ENCODE results near the gene SELPLG. TPM values are rescaled to one million over a fixed set of nuclear protein-coding genes. Genes with fewer than 3 reads are reported as not detected.
"Not testable (repeated sequence)": the region's sequence is repeated elsewhere in the genome, so short reads cannot be mapped to it uniquely, and the experiment has no call there.

The SELPLG gene
- total and polyA plus RNA-seq, 11 donors: 1.0 to 26.7 (median 4.0) TPM

- DNase-seq (peak in 3 of 5 donors; percentile 52 to 67 (median 59)), ATAC-seq (peak; percentile 74 to 83 (median 76))
- peaks cover 0 to 91% (median 70%) of the 10 kb centered on the region in 9 donors for H3K36me3 ChIP-seq
- peak overlapping the region; percentile 2 to 90 (median 57) for H3K27ac ChIP-seq
- 53 to 65% (median 59%) methylated on average over 9 of the region's 9 CpGs for WGBS, 4 donors
- H3K4me3 ChIP-seq; H3K9me3 ChIP-seq; intact Hi-C loops (cut with DNase I); H3K27me3 ChIP-seq: not testable (repeated sequence)
- TF ChIP-seq, protein P1, sequence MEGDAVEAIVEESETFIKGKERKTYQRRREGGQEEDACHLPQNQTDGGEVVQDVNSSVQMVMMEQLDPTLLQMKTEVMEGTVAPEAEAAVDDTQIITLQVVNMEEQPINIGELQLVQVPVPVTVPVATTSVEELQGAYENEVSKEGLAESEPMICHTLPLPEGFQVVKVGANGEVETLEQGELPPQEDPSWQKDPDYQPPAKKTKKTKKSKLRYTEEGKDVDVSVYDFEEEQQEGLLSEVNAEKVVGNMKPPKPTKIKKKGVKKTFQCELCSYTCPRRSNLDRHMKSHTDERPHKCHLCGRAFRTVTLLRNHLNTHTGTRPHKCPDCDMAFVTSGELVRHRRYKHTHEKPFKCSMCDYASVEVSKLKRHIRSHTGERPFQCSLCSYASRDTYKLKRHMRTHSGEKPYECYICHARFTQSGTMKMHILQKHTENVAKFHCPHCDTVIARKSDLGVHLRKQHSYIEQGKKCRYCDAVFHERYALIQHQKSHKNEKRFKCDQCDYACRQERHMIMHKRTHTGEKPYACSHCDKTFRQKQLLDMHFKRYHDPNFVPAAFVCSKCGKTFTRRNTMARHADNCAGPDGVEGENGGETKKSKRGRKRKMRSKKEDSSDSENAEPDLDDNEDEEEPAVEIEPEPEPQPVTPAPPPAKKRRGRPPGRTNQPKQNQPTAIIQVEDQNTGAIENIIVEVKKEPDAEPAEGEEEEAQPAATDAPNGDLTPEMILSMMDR (IDR thresholded peaks at IDR 0.05): peak in 1 of 12 donors; percentile 5
- H3K4me1 ChIP-seq: peaks cover 0 to 54% (median 12%) of the 10 kb centered on the region in 12 donors
These were observed 20.9 kb upstream of the SELPLG start for GRCh38 chr12:108654622-108655021.

DNA sequence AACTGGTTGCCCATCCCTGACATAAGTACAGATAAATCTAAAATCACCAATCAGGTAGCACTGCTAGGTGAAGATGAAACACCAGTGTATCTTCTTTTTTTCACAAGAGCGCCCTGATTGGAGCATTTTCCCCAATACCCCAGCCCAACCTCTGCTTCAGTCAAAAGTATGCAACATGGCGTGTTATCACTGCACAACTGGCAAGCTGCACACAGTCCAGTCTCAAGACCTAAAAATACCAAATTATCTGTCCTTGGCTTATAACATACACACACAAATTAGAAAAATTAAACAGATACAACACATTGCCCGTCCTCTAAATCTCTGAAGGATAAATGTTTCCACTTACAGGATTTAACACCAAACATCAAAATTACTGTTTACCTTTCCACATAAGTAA lies 20.2 kb upstream of the SELPLG start:
- H3K27me3 ChIP-seq: no peaks in the 10 kb centered on the region
- H3K4me1 ChIP-seq: peaks cover 0 to 60% (median 17%) of the 10 kb centered on the region in 12 donors
- TF ChIP-seq, protein P1 (IDR thresholded peaks at IDR 0.05): no peak
- no peak for TF ChIP-seq POLR2A (IDR thresholded peaks at IDR 0.05)
- H3K9me3 ChIP-seq: no peaks in the 10 kb centered on the region
- intact Hi-C loops (cut with DNase I): no loop called here
- peaks cover 0 to 91% (median 71%) of the 10 kb centered on the region in 9 donors for H3K36me3 ChIP-seq
- no peak for DNase-seq
- peak overlapping the region; percentile 2 to 90 (median 57) for H3K27ac ChIP-seq
- WGBS, 4 donors: 62 to 87% (median 68%) methylated on average over 3 of the region's 3 CpGs
- peak; percentile 70 to 81 (median 75) for ATAC-seq
- H3K4me3 ChIP-seq: no peak overlapping the region

DNA sequence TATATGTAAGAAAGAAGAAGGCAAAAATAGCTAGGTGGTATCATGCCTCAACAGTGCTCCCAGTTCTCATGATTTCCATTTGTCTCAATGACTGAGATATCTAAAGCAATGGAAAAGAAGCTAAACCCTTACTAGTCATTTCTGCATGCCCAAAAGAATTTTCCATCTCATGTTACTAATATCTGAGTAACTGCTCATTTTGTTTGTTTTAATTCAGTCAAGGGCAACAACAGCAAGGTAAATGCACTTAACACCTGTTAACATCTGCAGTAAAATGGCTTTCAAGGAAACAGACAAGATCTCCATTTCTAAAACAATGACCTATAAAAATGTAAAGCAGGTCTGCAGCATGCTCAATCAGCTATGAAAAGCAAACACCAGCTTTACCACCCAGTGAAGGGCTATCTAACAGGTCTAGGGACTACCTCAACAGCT lies 19.4 kb upstream of the SELPLG start:
- Histone ChIP-seq H3K4me1 (peaks cover 0 to 56% (median 17%) of the 10 kb centered on the region in 12 donors), H3K36me3 (peaks cover 0 to 91% (median 71%) of the 10 kb centered on the region in 9 donors), H3K9me3 (no peaks in the 10 kb centered on the region), H3K4me3 (no peak overlapping the region), H3K27me3 (no peaks in the 10 kb centered on the region), H3K27ac (peak overlapping the region in 11 of 12 donors; percentile 5 to 90 (median 54))
- ATAC-seq: no peak
- DNase-seq: no peak
- intact Hi-C loops (cut with DNase I): no loop called here
- no peak for TF ChIP-seq POLR2A (IDR thresholded peaks at IDR 0.05)
- TF ChIP-seq, protein P1 (IDR thresholded peaks at IDR 0.05): no peak

- Histone ChIP-seq H3K27ac (peak overlapping the region in 5 of 12 donors; percentile 4 to 32 (median 18)), H3K36me3 (peaks cover 0 to 96% (median 79%) of the 10 kb centered on the region in 9 donors), H3K4me3 (no peak overlapping the region), H3K9me3 (no peaks in the 10 kb centered on the region), H3K27me3 (no peaks in the 10 kb centered on the region), H3K4me1 (peaks cover 0 to 65% (median 30%) of the 10 kb centered on the region in 12 donors)
- intact Hi-C loops (cut with DNase I): no loop called here
- ATAC-seq (no peak), DNase-seq (no peak)
- TF ChIP-seq, protein P1 (IDR thresholded peaks at IDR 0.05): no peak
- TF ChIP-seq POLR2A (IDR thresholded peaks at IDR 0.05): no peak
- WGBS, 4 donors: 60 to 75% (median 62%) methylated on average over 2 of the region's 2 CpGs
These were observed 16.4 kb upstream of the SELPLG start for GRCh38 chr12:108650083-108650482.
